Caco-2 (cell line): Measurements from ENCODE around the gene CDH13. TPM values are rescaled to one million over a fixed set of nuclear protein-coding genes. Genes with fewer than 3 reads are reported as not detected.

ENCODE experiments used
- BruUV-seq: library from RNA; stranded (reverse); fragments of 400-500 nt; replicated peaks from 2 replicates; lab custom pipeline; 2021; lab: Mats Ljungman, UMichigan
- CTCF ChIA-PET: fragments of 300-600 bp; sonication (Branson Sonifier 250); formaldehyde crosslinking; loops from one replicate; lab custom pipeline; 2022; ENCODE audit warnings: antibody characterized with exemption; lab: Charles Lee
- POLR2A ChIA-PET: fragments of 300-600 bp; sonication (Branson Sonifier 250); formaldehyde crosslinking; loops from one replicate; lab custom pipeline; 2022; ENCODE audit warnings: antibody characterized with exemption; lab: Charles Lee
- DNase-seq, 2 experiments: peaks; one replicate each; pipeline versions ENCODE4 v3.0.0 to v3.0.0-alpha.2; 2020 to 2022
- H3K27me3 ChIP-seq: replicated peaks from 2 replicates; pipeline ENCODE4 v1.6.0; 2011; ENCODE audit warnings: low read length; ENCODE audit not compliant: control insufficient read depth, insufficient read depth
- H3K36me3 ChIP-seq: 2 replicates; pipeline ENCODE4 v1.5.1; 2011; ENCODE audit warnings: low read length; ENCODE audit not compliant: control insufficient read depth, insufficient read depth
- H3K4me1 ChIP-seq: fragments of 250-450 bp; sonication (Bioruptor Pico); 2 replicates; pipeline ENCODE4 v1.5.1; 2020; ENCODE audit warnings: mild to moderate bottlenecking
- H3K4me3 ChIP-seq: 2 replicates; pipeline ENCODE4 v1.5.1; 2011; ENCODE audit warnings: low read depth, mild to moderate bottlenecking, control low read depth, low read length
- H3K9me3 ChIP-seq: fragments of 250-450 bp; sonication (Bioruptor Pico); 2 replicates; pipeline ENCODE4 v1.5.1; 2020; ENCODE audit warnings: mild to moderate bottlenecking, moderate library complexity
- H3K27ac Mint-ChIP-seq: one replicate; pipeline ENCODE4 v1.8.0; 2022; ENCODE audit warnings: mixed read lengths; ENCODE audit not compliant: unreplicated experiment
- H3K27me3 Mint-ChIP-seq: one replicate; pipeline ENCODE4 v1.8.0; 2022; ENCODE audit warnings: mixed read lengths; ENCODE audit not compliant: insufficient read depth, unreplicated experiment
- H3K36me3 Mint-ChIP-seq: one replicate; pipeline ENCODE4 v1.8.0; 2022; ENCODE audit warnings: mild to moderate bottlenecking, mixed read lengths; ENCODE audit not compliant: insufficient read depth, unreplicated experiment
- H3K4me1 Mint-ChIP-seq: one replicate; pipeline ENCODE4 v1.8.0; 2022; ENCODE audit warnings: low read depth, mixed read lengths; ENCODE audit not compliant: unreplicated experiment
- H3K4me3 Mint-ChIP-seq: one replicate; pipeline ENCODE4 v1.8.0; 2022; ENCODE audit warnings: mild to moderate bottlenecking, moderate library complexity, mixed read lengths; ENCODE audit not compliant: unreplicated experiment
- H3K9me3 Mint-ChIP-seq: one replicate; pipeline ENCODE4 v1.8.0; 2022; ENCODE audit warnings: mixed read lengths; ENCODE audit not compliant: unreplicated experiment
- intact Hi-C: fragments of 100-400 bp; cut with micrococcal nuclease; formaldehyde crosslinking; loops from one replicate; pipeline ENCODE4 v1.10.0; 2022; ENCODE audit not compliant: unreplicated experiment
- total RNA-seq: library from RNA; stranded (reverse); gene quantifications from 2 replicates; pipeline ENCODE4 v1.2.3, GENCODE V29; 2022
- TF ChIP-seq, protein P1 (sequence below), 2 experiments: fragments of 200-600 bp in 1 of 2; IDR thresholded peaks; 1 replicate in 1 of 2; 2 replicates in 1 of 2; pipeline versions ENCODE4 v1.5.1 to v1.8.0; 2011 to 2022; ENCODE audit warnings: antibody characterized with exemption in 1 of 2, control low read depth in 1 of 2, inconsistent platforms in 1 of 2, low read depth in 1 of 2, low read length in 1 of 2, mild to moderate bottlenecking in 1 of 2, moderate library complexity in 1 of 2; ENCODE audit not compliant: insufficient read depth in 1 of 2, severe bottlenecking in 1 of 2, unreplicated experiment in 1 of 2

Gene CDH13
- total RNA-seq, 1 experiment from 2014 or later = 2.2 TPM

DNA sequence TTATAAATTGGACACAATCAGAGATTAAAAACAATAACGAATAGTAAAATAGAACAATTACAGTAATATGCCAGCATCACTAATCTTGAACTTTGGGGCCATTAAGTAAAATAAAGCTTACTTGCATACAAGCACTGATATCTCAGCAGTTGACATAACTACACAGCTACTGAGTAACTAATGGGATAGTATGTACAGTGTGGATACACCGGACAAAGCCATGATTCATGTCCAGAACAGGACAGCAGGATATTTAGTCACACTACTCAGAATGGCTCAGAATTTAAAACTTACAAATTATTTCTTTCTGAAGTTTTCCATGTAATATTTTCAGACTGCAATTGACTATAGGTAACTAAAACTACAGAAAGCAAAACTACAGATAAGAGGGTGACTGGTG, 427.5 kb downstream of the CDH13 start:
- H3K9me3 Mint-ChIP-seq = peaks cover 13% of the 10 kb centered on the region
- Histone ChIP-seq H3K9me3 (no peaks in the 10 kb centered on the region), H3K36me3 (no peaks in the 10 kb centered on the region), H3K4me1 (no peaks in the 10 kb centered on the region), H3K4me3 (no peak overlapping the region), H3K27me3 (no peaks in the 10 kb centered on the region)
- TF ChIP-seq, protein P1, sequence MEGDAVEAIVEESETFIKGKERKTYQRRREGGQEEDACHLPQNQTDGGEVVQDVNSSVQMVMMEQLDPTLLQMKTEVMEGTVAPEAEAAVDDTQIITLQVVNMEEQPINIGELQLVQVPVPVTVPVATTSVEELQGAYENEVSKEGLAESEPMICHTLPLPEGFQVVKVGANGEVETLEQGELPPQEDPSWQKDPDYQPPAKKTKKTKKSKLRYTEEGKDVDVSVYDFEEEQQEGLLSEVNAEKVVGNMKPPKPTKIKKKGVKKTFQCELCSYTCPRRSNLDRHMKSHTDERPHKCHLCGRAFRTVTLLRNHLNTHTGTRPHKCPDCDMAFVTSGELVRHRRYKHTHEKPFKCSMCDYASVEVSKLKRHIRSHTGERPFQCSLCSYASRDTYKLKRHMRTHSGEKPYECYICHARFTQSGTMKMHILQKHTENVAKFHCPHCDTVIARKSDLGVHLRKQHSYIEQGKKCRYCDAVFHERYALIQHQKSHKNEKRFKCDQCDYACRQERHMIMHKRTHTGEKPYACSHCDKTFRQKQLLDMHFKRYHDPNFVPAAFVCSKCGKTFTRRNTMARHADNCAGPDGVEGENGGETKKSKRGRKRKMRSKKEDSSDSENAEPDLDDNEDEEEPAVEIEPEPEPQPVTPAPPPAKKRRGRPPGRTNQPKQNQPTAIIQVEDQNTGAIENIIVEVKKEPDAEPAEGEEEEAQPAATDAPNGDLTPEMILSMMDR (IDR thresholded peaks at IDR 0.05; ENCODE audit: insufficient read depth in 1 of 2, low read depth in 1 of 2, low read length in 1 of 2, severe bottlenecking in 1 of 2, unreplicated experiment in 1 of 2) = no peak
- no peaks in the 10 kb centered on the region for H3K36me3 Mint-ChIP-seq
- CTCF ChIA-PET = no interaction called here
- peaks cover 14% of the 10 kb centered on the region for H3K27me3 Mint-ChIP-seq
- POLR2A ChIA-PET = no interaction called here
- H3K27ac Mint-ChIP-seq = no peak overlapping the region
- intact Hi-C loops = no loop called here
- no peaks in the 10 kb centered on the region for H3K4me1 Mint-ChIP-seq
- no peak overlapping the region for H3K4me3 Mint-ChIP-seq
- no peak for DNase-seq
- BruUV-seq = no TSS peak

DNA sequence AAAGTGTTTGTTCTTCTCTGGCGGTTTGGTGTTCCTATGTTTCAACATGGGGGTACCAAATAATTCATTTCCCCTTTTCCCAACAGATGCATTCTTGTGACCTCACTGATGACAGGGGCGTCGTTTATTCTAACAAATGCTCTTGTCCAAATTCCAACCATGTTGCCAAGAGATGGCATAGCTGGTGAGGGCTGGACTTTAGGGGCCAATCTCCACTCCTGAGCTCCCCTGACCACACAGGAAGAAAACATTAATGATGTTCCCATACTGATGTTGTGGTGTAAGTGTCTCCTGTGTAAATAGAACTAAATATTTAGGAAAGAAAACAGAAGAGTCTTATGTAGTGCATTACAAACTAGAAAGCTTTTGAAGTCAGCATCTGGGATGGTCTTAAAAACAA, 431.6 kb downstream of the CDH13 start:
- Mint-ChIP-seq H3K36me3 (no peaks in the 10 kb centered on the region), H3K4me3 (no peak overlapping the region), H3K9me3 (no peaks in the 10 kb centered on the region), H3K27me3 (peaks cover 13% of the 10 kb centered on the region), H3K4me1 (no peaks in the 10 kb centered on the region), H3K27ac (no peak overlapping the region)
- no peaks in the 10 kb centered on the region for H3K4me1 ChIP-seq
- no peaks in the 10 kb centered on the region for H3K36me3 ChIP-seq
- no TSS peak for BruUV-seq
- no peaks in the 10 kb centered on the region for H3K27me3 ChIP-seq
- TF ChIP-seq, protein P1 (IDR thresholded peaks at IDR 0.05; ENCODE audit: insufficient read depth in 1 of 2, low read depth in 1 of 2, low read length in 1 of 2, severe bottlenecking in 1 of 2, unreplicated experiment in 1 of 2) = no peak
- CTCF ChIA-PET = no interaction called here
- intact Hi-C loops = no loop called here
- DNase-seq = no peak
- POLR2A ChIA-PET = no interaction called here
- H3K4me3 ChIP-seq = no peak overlapping the region
- no peaks in the 10 kb centered on the region for H3K9me3 ChIP-seq

DNA sequence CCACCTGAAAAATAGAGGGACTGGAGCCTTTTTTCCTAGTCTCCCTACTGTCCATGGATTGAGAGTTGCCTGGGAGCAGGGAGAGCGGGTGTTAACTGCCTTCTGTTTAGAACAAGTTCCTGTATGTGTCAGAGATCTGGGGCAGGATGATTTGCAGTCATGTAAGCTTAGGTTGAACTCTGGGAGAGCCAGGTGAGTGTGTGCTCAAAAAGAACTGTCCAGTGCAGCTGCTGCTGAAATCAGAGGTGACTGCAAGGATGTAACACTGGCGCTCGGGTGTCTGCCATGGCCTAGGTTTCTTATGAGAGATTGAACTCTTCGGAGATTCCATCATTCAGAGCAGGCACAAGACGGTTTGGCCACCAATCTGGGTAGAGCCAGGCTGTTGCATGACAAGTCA, 432.5 kb downstream of the CDH13 start:
- no peaks in the 10 kb centered on the region for H3K36me3 ChIP-seq
- ChIA-PET POLR2A (no interaction called here), CTCF (no interaction called here)
- Mint-ChIP-seq H3K4me3 (no peak overlapping the region), H3K4me1 (no peaks in the 10 kb centered on the region), H3K36me3 (no peaks in the 10 kb centered on the region), H3K9me3 (no peaks in the 10 kb centered on the region), H3K27me3 (peaks cover 16% of the 10 kb centered on the region), H3K27ac (no peak overlapping the region)
- no peaks in the 10 kb centered on the region for H3K4me1 ChIP-seq
- intact Hi-C loops = no loop called here
- no TSS peak for BruUV-seq
- H3K4me3 ChIP-seq = no peak overlapping the region
- peak in 1 of 2 experiments; percentile 9 for DNase-seq
- TF ChIP-seq, protein P1 (IDR thresholded peaks at IDR 0.05; ENCODE audit: insufficient read depth in 1 of 2, low read depth in 1 of 2, low read length in 1 of 2, severe bottlenecking in 1 of 2, unreplicated experiment in 1 of 2) = no peak
- no peaks in the 10 kb centered on the region for H3K27me3 ChIP-seq
- no peaks in the 10 kb centered on the region for H3K9me3 ChIP-seq
